Measurements from ENCODE around the gene ZFYVE27.

Gene ZFYVE27

GRCh38 chr10:97771913-97772823, 35.2 kb downstream of the ZFYVE27 start, which contains the start of gene SFRP5:
Gene SFRP5, minus strand, starts transcription at chr10:97771999. Its CDS starts 166 bp downstream, at chr10:97771833.
- DNase-seq, result no peak

GRCh38 chr10:97773096-97773495, 36.2 kb downstream of the ZFYVE27 start:
- no peak for DNase-seq

GRCh38 chr10:97774811-97775294, 37.9 kb downstream of the ZFYVE27 start:
- DNase-seq, result no peak

GRCh38 chr10:97777143-97777542, 40.2 kb downstream of the ZFYVE27 start:
- no peak for DNase-seq

DNA sequence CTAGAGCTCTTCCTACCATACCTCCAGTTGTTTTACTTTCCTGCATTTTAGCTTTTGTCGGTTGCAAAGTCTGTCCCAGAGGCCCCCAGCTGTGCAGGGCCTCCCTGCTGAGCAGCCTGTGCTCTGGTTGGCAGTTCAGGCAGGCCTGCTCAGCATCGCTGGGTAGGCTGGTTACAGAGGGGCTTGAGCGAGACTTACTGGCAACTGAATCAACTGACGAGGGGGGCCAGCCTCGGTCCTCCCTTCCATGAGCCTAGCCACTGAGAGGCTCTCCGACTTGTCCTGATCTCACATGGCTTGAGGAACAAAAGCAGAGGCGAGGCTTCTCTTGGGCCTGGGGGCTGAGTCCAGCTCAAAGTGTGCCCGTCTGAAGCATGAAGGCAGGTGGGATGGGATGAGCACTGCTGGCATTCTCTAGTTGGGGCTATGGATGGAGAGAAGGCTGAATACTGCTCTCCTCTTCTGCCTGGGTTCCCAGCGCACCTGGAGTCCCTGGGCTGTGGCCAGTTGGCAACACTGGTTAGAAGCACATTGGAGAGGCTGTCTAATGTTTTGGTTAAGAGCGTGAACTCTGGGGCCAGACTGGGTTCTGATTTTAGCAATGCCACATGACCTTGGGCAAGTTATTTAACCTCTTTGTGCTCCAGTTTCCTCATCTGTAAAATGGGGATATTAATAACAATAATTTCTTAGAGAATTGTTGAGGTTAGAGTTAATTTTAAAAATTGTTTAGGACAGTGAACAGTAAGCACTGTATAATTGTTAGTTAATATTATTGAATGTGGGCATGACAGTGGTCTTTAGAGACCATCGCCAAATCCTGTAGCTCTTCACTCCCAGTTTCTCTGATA, 41.7 kb downstream of the ZFYVE27 start:
- no peak for DNase-seq

DNA sequence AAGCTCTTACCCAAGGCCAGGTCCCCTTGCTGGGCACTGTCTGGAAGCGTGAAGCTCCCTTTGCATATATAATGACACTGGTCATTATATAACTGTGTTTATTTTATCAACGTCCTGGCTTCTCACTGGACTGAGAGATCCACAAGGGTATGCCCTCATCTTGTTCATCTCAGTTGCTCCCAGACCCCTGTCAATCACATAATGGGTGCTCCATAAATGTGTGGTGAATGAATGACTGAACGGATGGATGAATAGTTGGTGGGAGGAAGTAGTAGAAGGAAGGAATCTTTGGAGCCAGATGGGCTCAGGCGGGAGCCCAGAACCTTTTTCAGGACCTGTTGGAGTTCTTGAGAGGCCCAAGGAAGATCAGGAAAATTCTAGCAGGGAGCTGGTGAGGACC, 42.6 kb downstream of the ZFYVE27 start:
- DNase-seq, result no peak

DNA sequence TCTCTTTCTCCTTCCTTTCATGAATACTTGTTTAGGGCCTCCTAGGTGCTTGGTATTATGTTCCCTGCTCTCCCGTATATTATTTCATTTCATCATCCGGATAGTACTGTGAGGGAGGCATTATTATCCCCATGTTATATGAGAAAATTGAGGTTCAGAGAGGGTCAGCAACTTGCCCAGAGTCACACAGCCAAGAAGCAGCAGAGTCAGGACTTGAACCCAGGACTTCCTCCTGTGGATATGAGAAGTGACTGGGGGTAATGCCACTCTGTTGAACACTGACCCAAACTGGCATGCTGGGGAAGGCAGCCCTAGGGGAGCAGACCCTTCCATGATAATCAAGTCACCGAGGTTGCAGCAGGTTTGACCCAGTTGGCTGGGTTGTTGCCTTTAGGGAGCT, 43.0 kb downstream of the ZFYVE27 start:
- DNase-seq, result no peak

DNA sequence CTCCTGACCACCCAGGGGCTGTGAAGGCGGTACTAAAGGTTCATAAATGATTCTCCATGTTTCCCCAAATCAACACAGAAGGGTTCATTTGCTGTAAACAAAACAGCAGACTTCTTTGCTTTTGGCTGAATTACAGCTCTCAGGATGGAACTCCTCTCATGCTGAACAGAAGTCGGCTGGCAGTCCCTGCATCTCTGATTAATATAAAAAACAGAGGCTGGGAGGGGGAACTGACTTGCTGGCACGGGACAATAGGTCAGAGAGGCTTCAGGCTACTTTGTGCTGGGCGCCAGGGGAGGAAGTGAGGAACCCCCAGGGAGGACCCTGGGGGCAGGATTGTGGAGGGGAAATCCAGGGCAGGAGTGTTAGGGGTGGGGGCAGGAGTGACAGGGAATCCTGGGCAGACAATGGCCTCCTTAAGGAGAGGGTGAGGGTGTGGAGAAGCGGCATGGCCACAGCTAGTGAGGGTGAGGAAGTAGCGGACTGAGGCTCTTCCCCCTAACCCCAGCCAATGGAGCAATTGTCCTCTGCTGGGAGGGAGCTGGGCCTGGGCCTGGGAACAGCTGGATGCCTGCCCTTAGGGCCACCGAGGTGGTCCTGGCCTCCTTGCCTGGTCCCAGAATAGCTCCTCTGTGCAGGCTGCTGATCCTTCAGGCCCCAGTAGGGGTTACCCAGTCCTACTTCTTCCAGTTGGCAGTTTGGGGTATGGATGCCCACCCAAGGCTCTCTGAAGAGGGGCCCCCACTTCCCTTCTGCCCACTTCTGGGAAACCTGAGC, 44.1 kb downstream of the ZFYVE27 start:
- no peak for DNase-seq

GRCh38 chr10:97781618-97782331, 44.8 kb downstream of the ZFYVE27 start:
- no peak for DNase-seq

- DNase-seq, result no peak
Observed at GRCh38 chr10:97782455-97783228, 45.7 kb downstream of the ZFYVE27 start.

DNA sequence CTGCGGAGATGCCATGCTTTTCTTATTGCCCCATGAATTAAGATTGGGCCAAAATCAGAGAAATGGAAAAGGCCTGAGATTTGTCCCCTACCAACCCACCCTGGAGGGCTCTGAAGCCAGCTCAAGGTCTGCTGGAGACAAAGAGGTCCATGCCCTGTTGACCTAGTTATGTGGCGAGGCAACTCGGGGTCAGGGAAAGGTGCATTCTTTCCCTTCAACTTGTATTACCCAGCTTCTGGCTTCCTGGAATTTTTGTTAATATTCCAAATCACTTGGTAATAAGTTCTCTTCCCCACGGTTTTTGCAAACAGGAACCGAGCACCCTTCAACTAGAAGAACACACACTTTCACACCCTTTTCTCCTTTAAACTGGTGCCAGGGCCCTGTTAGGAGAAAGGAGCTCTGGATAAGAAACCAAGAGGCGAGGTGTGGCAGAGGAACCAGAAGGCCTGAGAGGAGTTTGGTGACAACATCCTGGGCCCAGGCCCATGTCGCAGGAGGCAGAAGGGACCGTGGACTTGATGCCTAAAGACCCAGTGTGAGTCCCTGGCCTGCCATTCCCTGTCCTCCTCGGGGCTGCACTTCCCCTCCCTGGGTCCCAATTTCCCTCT, 47.4 kb downstream of the ZFYVE27 start:
- DNase-seq, result no peak

GRCh38 chr10:97785231-97785630, 48.3 kb downstream of the ZFYVE27 start:
- no peak for DNase-seq

GRCh38 chr10:97785731-97786130, 48.8 kb downstream of the ZFYVE27 start:
- no peak for DNase-seq

DNA sequence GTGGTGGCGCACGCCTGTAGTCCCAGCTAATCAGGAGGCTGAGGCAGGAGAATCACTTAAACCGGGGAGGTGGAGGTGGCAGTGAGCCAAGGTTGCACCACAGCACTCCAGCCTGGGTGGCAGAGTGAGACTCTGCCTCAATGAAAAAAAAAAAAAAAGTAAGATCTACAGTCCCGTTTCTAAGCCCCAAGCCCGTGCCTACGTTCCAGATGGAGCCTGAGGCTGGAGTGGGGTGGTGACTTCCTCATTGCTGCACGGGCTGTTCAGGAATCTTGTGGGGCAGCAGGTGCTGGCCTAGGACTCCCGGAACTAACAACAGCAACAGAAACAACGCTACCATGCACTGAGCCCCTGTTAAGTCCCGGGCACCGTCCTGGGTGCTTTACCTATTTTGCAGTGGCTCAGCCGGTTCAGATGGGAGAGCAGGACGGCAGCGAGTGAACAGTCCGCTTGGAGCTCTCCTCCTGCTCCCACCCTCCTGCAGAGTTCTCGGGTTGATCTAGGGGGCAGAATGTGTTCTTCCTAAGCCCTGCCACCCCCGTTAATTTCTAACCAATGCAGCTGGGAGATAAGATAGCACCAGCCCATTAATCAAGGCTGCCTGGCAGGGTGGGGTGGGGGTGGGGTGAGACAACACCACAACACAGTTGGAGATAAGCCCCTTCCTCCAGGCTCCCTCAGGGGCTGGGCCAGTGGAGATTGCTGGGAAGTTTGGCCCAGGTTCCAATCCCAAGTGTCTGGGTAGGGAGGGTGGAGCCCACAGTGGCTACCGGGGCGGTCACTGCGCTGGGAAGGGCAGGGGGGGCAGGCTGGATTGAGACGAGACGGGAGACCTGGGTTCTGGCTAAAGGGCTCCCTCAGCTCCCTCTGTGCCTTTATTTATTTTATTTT, 51.9 kb downstream of the ZFYVE27 start:
- DNase-seq, result no peak

GRCh38 chr10:97789770-97790397, 53.0 kb downstream of the ZFYVE27 start:
- DNase-seq, result no peak

DNA sequence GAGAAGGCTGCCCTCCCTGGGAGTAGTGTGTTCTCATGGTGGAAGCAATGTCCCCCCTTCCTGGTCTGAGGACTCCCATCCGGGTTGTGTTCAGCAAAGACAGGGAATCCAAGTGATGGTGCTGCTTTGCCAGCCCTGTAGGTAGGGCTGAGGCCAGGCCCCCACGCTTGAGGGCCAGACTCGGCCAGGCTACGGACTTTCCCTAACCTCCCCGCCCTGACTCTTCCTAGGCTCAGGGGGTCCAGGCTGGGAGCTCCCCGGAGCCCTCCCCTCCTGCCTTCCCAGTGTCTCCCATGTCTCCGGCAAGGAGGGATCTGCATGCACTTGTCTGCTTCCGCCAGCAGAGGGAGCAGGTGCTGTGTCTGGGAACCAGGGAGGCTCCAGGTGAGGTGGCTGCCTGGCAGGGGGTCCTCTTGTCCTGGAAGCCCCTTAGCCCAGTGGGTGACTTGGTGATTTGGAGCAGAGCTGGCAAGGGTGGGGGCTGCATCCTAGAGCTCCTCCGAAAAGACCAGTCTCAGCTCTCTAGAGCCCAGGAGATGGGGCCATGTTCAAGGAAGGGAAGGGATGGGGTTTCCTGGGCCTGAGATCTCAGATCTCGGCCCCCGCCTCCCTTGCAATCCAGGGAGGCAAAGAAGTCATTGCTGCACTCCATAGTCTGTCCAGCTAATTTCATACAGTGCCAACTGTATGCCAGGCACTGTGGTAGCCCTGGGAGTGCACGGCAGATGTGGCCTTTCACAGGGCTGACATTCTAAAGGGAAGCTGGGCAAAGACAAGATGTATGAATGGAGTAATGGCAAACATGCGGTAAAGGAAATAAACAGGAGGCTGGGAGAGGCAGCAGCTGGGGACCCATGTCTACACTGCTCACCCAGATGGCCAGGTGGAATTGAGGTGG, 55.1 kb downstream of the ZFYVE27 start:
- DNase-seq, result peak; percentile 73

DNA sequence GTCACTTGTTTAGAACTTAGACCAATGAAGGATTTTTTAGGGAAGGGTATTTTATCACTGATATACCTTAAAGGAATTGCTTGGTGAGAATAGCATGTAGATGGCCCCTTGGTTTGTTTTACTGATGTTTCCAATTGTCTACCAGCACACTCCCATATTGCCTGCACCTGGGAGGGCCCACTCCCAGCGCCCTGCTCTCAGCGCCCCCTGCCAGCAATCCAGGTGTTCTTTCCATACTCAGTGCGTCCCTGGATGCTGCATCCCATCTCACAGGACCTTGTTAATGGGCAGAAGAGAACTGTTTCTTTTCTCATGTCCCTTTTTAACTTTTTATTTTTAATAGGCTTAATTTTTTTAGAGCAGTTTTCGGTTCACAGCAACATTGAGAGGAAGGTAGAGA, 59.0 kb downstream of the ZFYVE27 start:
- DNase-seq, result no peak

GRCh38 chr10:97796651-97797050, 59.7 kb downstream of the ZFYVE27 start:
- no peak for DNase-seq

Data from activated CD8-positive, alpha-beta memory T cell treated with anti-CD3 and anti-CD28 coated beads, Interleukin-2, amount 50 U/mL, for 4 hours (primary cell).